DLD1 (cell line): ENCODE results near the gene IFNA16.
"Not testable (repeated sequence)": the region's sequence is repeated elsewhere in the genome, so short reads cannot be mapped to it uniquely, and the experiment has no call there.

Source experiments
- in situ Hi-C: cut with HindIII; loops from 2 replicates; pipeline ENCODE4 v1.10.0; 2017; ENCODE audit warnings: low sequenced_read_pairs

Gene IFNA16

GRCh38 chr9:21217211-21217610 lies at the start of gene IFNA16:
IFNA16 (minus strand) TSS chr9:21217311; CDS start chr9:21217305, 6 bp downstream.
- in situ Hi-C loops = not testable (repeated sequence)

GRCh38 chr9:21265421-21266189 lies 48.5 kb upstream of the IFNA16 start:
- in situ Hi-C loops = no loop called here

GRCh38 chr9:21255538-21256212 lies 38.6 kb upstream of the IFNA16 start:
- in situ Hi-C loops = no loop called here

- in situ Hi-C loops = no loop called here
Measured at GRCh38 chr9:21252721-21253547, 35.8 kb upstream of the IFNA16 start.

GRCh38 chr9:21251638-21252037 lies 34.5 kb upstream of the IFNA16 start:
- in situ Hi-C loops = no loop called here

GRCh38 chr9:21251190-21251589 lies 34.1 kb upstream of the IFNA16 start:
- in situ Hi-C loops = no loop called here

- in situ Hi-C loops = no loop called here
Measured at GRCh38 chr9:21244836-21245235, 27.7 kb upstream of the IFNA16 start.

GRCh38 chr9:21239911-21240310 lies 22.8 kb upstream of the IFNA16 start, which contains the start of gene IFNA14:
IFNA14 (minus strand) TSS chr9:21240005; CDS start chr9:21239935, 70 bp downstream.
- in situ Hi-C loops = no loop called here

- in situ Hi-C loops = not testable (repeated sequence)
Measured at GRCh38 chr9:21236360-21236714, 19.2 kb upstream of the IFNA16 start.

- in situ Hi-C loops = not testable (repeated sequence)
Measured at GRCh38 chr9:21235468-21236359, 18.6 kb upstream of the IFNA16 start.

- in situ Hi-C loops = no loop called here
Measured at GRCh38 chr9:21234153-21234687, 17.1 kb upstream of the IFNA16 start.

- in situ Hi-C loops = no loop called here
Measured at GRCh38 chr9:21233258-21233657, 16.1 kb upstream of the IFNA16 start.

- in situ Hi-C loops = no loop called here
Measured at GRCh38 chr9:21228122-21228521, 11.0 kb upstream of the IFNA16 start, which contains the start of gene IFNA17. IFNA17 (minus strand) TSS chr9:21228222; CDS start chr9:21228173, 49 bp downstream.

- in situ Hi-C loops = not testable (repeated sequence)
Measured at GRCh38 chr9:21213411-21214326, 3.4 kb downstream of the IFNA16 start.

GRCh38 chr9:21212160-21212559 lies 5.0 kb downstream of the IFNA16 start:
- in situ Hi-C loops = not testable (repeated sequence)

- in situ Hi-C loops = not testable (repeated sequence)
Measured at GRCh38 chr9:21210782-21211181, 6.3 kb downstream of the IFNA16 start.

GRCh38 chr9:21210311-21210710 lies 6.8 kb downstream of the IFNA16 start:
- in situ Hi-C loops = no loop called here

GRCh38 chr9:21207043-21207442 lies 10.1 kb downstream of the IFNA16 start, which contains the start of gene IFNA10:
IFNA10 (minus strand) TSS chr9:21207143; CDS start chr9:21207097, 46 bp downstream.
- in situ Hi-C loops = not testable (repeated sequence)

- in situ Hi-C loops = no loop called here
Measured at GRCh38 chr9:21205204-21205603, 11.9 kb downstream of the IFNA16 start.
